IMR-90 (cell line): ENCODE data around the gene CASP1. TPM values are rescaled to one million over a fixed set of nuclear protein-coding genes. Genes with fewer than 3 reads are reported as not detected.

Experiments
- ATAC-seq: fragments of 200-7000 bp; cut with Tn5 transposase; 2 replicates; pipeline ENCODE4 v1.9.1; 2020; ENCODE audit warnings: low read depth, mild to moderate bottlenecking, moderate library complexity
- BruUV-seq: library from RNA; stranded (reverse); fragments of 400-500 nt; replicated peaks from 2 replicates; lab custom pipeline; 2021; lab: Mats Ljungman, UMichigan
- CTCF ChIA-PET: fragments of 300-600 bp; formaldehyde crosslinking; extraction: SDS; loops from one replicate; lab custom pipeline; 2021; ENCODE audit warnings: antibody characterized with exemption; lab: Yijun Ruan, JAX
- POLR2A ChIA-PET: fragments of 300-600 bp; sonication (Branson Sonifier 250); formaldehyde crosslinking; loops from one replicate; lab custom pipeline; 2022; ENCODE audit warnings: antibody characterized with exemption; ENCODE audit not compliant: unreplicated experiment; lab: Charles Lee
- DNase-seq: peaks from one replicate; pipeline ENCODE4 v3.0.0; 2013
- H2AFZ ChIP-seq: replicated peaks from 2 replicates; pipeline ENCODE3; 2013; ENCODE audit warnings: low read length, mild to moderate bottlenecking; ENCODE audit not compliant: poor library complexity
- H2AK5ac ChIP-seq: 2 replicates; pipeline ENCODE4 v1.6.1; 2013; ENCODE audit warnings: low read depth, low read length, inconsistent platforms
- H2AK9ac ChIP-seq: replicated peaks from 2 replicates; pipeline ENCODE3; 2013; ENCODE audit warnings: mild to moderate bottlenecking, low read depth, low read length, moderate library complexity; ENCODE audit not compliant: poor library complexity
- H2BK120ac ChIP-seq: 2 replicates; pipeline ENCODE4 v1.6.1; 2013; ENCODE audit warnings: low read depth, low read length, inconsistent platforms
- H2BK15ac ChIP-seq: 3 replicates; pipeline ENCODE4 v1.6.1; 2013; ENCODE audit warnings: low read depth, low read length, inconsistent platforms
- H2BK20ac ChIP-seq: 2 replicates; pipeline ENCODE4 v1.6.1; 2013; ENCODE audit warnings: low read depth, mild to moderate bottlenecking, inconsistent platforms, low read length, moderate library complexity
- H2BK5ac ChIP-seq: 2 replicates; pipeline ENCODE4 v1.6.1; 2013; ENCODE audit warnings: mild to moderate bottlenecking, low read depth, low read length, inconsistent platforms; ENCODE audit not compliant: poor library complexity, severe bottlenecking
- H3K14ac ChIP-seq: replicated peaks from 2 replicates; pipeline ENCODE4 v1.6.1; 2013; ENCODE audit warnings: low read depth, low read length, inconsistent platforms
- H3K18ac ChIP-seq: 2 replicates; pipeline ENCODE4 v1.6.1; 2013; ENCODE audit warnings: low read depth, low read length, control low read depth
- H3K23ac ChIP-seq: 2 replicates; pipeline ENCODE4 v1.6.1; 2013; ENCODE audit warnings: low read depth, low read length, inconsistent platforms
- H3K27ac ChIP-seq: 2 replicates; pipeline ENCODE4 v1.5.1; 2013; ENCODE audit warnings: mild to moderate bottlenecking, control low read depth, low read length; ENCODE audit not compliant: insufficient read depth
- H3K27me3 ChIP-seq: 2 replicates; pipeline ENCODE4 v1.6.1; 2013; ENCODE audit warnings: low read length; ENCODE audit not compliant: control insufficient read depth, insufficient read depth
- H3K36me3 ChIP-seq: 2 replicates; pipeline ENCODE4 v1.6.1; 2013; ENCODE audit warnings: low read length, mixed read lengths; ENCODE audit not compliant: control insufficient read depth, insufficient read depth
- H3K4ac ChIP-seq: 2 replicates; pipeline ENCODE4 v1.6.1; 2013; ENCODE audit warnings: low read depth, low read length, inconsistent platforms
- H3K4me1 ChIP-seq: 2 replicates; pipeline ENCODE4 v1.6.1; 2013; ENCODE audit warnings: low read length, mixed read lengths; ENCODE audit not compliant: control insufficient read depth, insufficient read depth
- H3K4me2 ChIP-seq: 2 replicates; pipeline ENCODE4 v1.6.1; 2013; ENCODE audit warnings: low read depth, mild to moderate bottlenecking, control low read depth, low read length, moderate library complexity
- H3K4me3 ChIP-seq: 2 replicates; pipeline ENCODE4 v1.5.1; 2013; ENCODE audit warnings: low read depth, mild to moderate bottlenecking, control low read depth, low read length, moderate library complexity; ENCODE audit not compliant: insufficient read depth
- H3K56ac ChIP-seq: 2 replicates; pipeline ENCODE4 v1.6.1; 2013; ENCODE audit warnings: low read length, inconsistent platforms; ENCODE audit not compliant: insufficient read depth; ENCODE audit errors: extremely low read depth
- H3K79me1 ChIP-seq, 2 experiments: 2 replicates each; pipeline ENCODE4 v1.6.1; 2013; ENCODE audit warnings: low read length in 2 of 2, inconsistent platforms in 1 of 2, low read depth in 1 of 2
- H3K9ac ChIP-seq: 2 replicates; pipeline ENCODE4 v1.6.1; 2013; ENCODE audit warnings: low read depth, low read length, control low read depth
- H3K9me1 ChIP-seq: 2 replicates; pipeline ENCODE4 v1.6.1; 2013; ENCODE audit warnings: low read length, inconsistent platforms; ENCODE audit not compliant: insufficient read depth
- H3K9me3 ChIP-seq: 2 replicates; pipeline ENCODE4 v1.6.1; 2013; ENCODE audit warnings: low read length; ENCODE audit not compliant: control insufficient read depth, insufficient read depth
- H4K20me1 ChIP-seq: 2 replicates; pipeline ENCODE4 v1.6.1; 2013; ENCODE audit warnings: low read length, inconsistent platforms; ENCODE audit not compliant: insufficient read depth
- H4K5ac ChIP-seq: 2 replicates; pipeline ENCODE4 v1.6.1; 2013; ENCODE audit warnings: mild to moderate bottlenecking, low read depth, low read length, control low read depth
- H4K8ac ChIP-seq, 2 experiments: 2 replicates each; pipeline ENCODE4 v1.6.1; 2013; ENCODE audit warnings: low read depth in 2 of 2, low read length in 2 of 2, control low read depth in 1 of 2, inconsistent platforms in 1 of 2
- H4K91ac ChIP-seq: 2 replicates; pipeline ENCODE4 v1.6.1; 2013; ENCODE audit warnings: low read depth, low read length, inconsistent platforms; ENCODE audit not compliant: insufficient read depth
- CEBPB ChIP-seq: IDR thresholded peaks from 2 replicates; pipeline ENCODE4 v1.6.1; 2012; ENCODE audit warnings: low read depth, low read length, improper control_type of control experiment
- RCOR1 ChIP-seq: IDR thresholded peaks from 2 replicates; pipeline ENCODE4 v1.6.1; 2012; ENCODE audit warnings: mild to moderate bottlenecking, low read length, improper control_type of control experiment; ENCODE audit not compliant: insufficient replicate concordance
- WGBS, 2 experiments: methylation state at CpG; one replicate each; pipeline versions ENCODE4 v1.1.5 to v1.1.7; 2013; ENCODE audit warnings: missing lambda C conversion rate in 2 of 2; ENCODE audit not compliant: insufficient read length in 1 of 2; ENCODE audit errors: extremely low coverage in 2 of 2; 5-methylcytosine and 5-hydroxymethylcytosine counted together
- dilution Hi-C: fragments of 300-500 bp; cut with HindIII; formaldehyde crosslinking; loops from one replicate; pipeline ENCODE4 v1.14.3; 2018; ENCODE audit warnings: low sequenced_read_pairs; ENCODE audit not compliant: unreplicated experiment
- in situ Hi-C: fragments of 300-500 bp; cut with MboI; formaldehyde crosslinking; loops from 3 replicates; pipeline ENCODE4 v1.14.3; 2019; ENCODE audit warnings: low sequenced_read_pairs, inconsistent platforms, mixed read lengths
- intact Hi-C: fragments of 100-400 bp; cut with micrococcal nuclease; formaldehyde crosslinking; loops from 2 replicates; pipeline ENCODE4 v1.10.0; 2022
- polyA plus RNA-seq, 3 experiments: library from polyadenylated mRNA; depleted of rRNA; stranded (reverse); fragments of >200 nt; gene quantifications; 2 replicates each; pipeline ENCODE4 v1.2.3, GENCODE V29; 2012; ENCODE audit warnings: low replicate concordance in 1 of 3
- total RNA-seq: library from RNA; depleted of rRNA; stranded (reverse); fragments of >200 nt; gene quantifications from 2 replicates; pipeline ENCODE4 v1.2.3, GENCODE V29; 2012

Gene CASP1
- total and polyA plus RNA-seq, 2 of the 4 experiments (the other 2 are of a cell fraction) = 12.5 to 31.2 TPM

GRCh38 chr11:104984808-104985207, 50.1 kb downstream of the CASP1 start:
- no TSS peak for BruUV-seq
- H4K20me1 ChIP-seq = no peaks in the 10 kb centered on the region
- no peak overlapping the region for H4K5ac ChIP-seq
- H3K9me1 ChIP-seq = no peaks in the 10 kb centered on the region
- POLR2A ChIA-PET = no interaction called here
- H3K4ac ChIP-seq = no peak overlapping the region
- H3K9me3 ChIP-seq = no peaks in the 10 kb centered on the region
- no peak overlapping the region for H2AFZ ChIP-seq
- H3K4me1 ChIP-seq = no peaks in the 10 kb centered on the region
- H3K27ac ChIP-seq = no peak overlapping the region
- H2BK20ac ChIP-seq = no peak overlapping the region
- dilution Hi-C loops (no loop called here), in situ Hi-C loops (no loop called here), intact Hi-C loops (no loop called here)
- no peak overlapping the region for H3K56ac ChIP-seq
- no peak overlapping the region for H4K91ac ChIP-seq
- TF ChIP-seq RCOR1 (no peak), CEBPB (peak; percentile 79)
- H2BK5ac ChIP-seq = no peak overlapping the region
- no peak for ATAC-seq
- WGBS, 2 experiments = no CpG with 5 or more reads among the region's 3 CpGs
- no peak overlapping the region for H4K8ac ChIP-seq
- H3K36me3 ChIP-seq = no peaks in the 10 kb centered on the region
- no peak overlapping the region for H2AK9ac ChIP-seq
- no peak overlapping the region for H2AK5ac ChIP-seq
- no peak overlapping the region for H3K9ac ChIP-seq
- no peaks in the 10 kb centered on the region for H3K27me3 ChIP-seq
- CTCF ChIA-PET = no interaction called here
- DNase-seq = peak; percentile 28
- no peak overlapping the region for H3K14ac ChIP-seq
- H3K79me1 ChIP-seq = no peaks in the 10 kb centered on the region
- no peak overlapping the region for H3K4me2 ChIP-seq
- H2BK15ac ChIP-seq = no peak overlapping the region
- H3K4me3 ChIP-seq = no peak overlapping the region
- H3K23ac ChIP-seq = no peak overlapping the region
- H3K18ac ChIP-seq = no peak overlapping the region
- H2BK120ac ChIP-seq = no peak overlapping the region
